Stomach smooth muscle (tissue), 2 donors: Measurements from ENCODE around the gene RELN.
A peak's percentile ranks its signal among the peaks of the same experiment; 100 is the strongest.

Experiments used
- H3K27ac ChIP-seq: one replicate; pipeline ENCODE4 v1.7.0; 2013; ENCODE audit warnings: mild to moderate bottlenecking, low read length, inconsistent platforms
- H3K27me3 ChIP-seq, 2 donors: one replicate each; pipeline ENCODE4 v1.7.0; 2013; ENCODE audit warnings: low read length in 2 of 2; ENCODE audit not compliant: insufficient read depth in 2 of 2, control insufficient read depth in 1 of 2
- H3K36me3 ChIP-seq, 2 donors: one replicate each; pipeline ENCODE4 v1.7.0; 2013; ENCODE audit warnings: low read length in 2 of 2; ENCODE audit not compliant: control insufficient read depth in 2 of 2, insufficient read depth in 2 of 2
- H3K4me1 ChIP-seq: one replicate; pipeline ENCODE4 v1.7.0; 2013; ENCODE audit warnings: low read length; ENCODE audit not compliant: control insufficient read depth, insufficient read depth
- H3K4me3 ChIP-seq, 2 donors: one replicate each; pipeline ENCODE4 v1.7.0; 2013; ENCODE audit warnings: low read length in 2 of 2
- H3K9ac ChIP-seq, 2 donors: one replicate each; pipeline ENCODE4 v1.7.0; 2013; ENCODE audit warnings: low read length in 2 of 2, mild to moderate bottlenecking in 1 of 2
- H3K9me3 ChIP-seq, 2 donors: one replicate each; pipeline ENCODE4 v1.7.0; 2013; ENCODE audit warnings: low read length in 2 of 2; ENCODE audit not compliant: control insufficient read depth in 2 of 2
- donor health status: healthy.
- donor health status: Pancreatic carcinoma.

Gene RELN

GRCh38 chr7:103991406-103991805 lies 1.9 kb upstream of the RELN start:
- Histone ChIP-seq H3K36me3 (no peaks in the 10 kb centered on the region), H3K27me3 (peaks cover 21 to 29% of the 10 kb centered on the region in 2 donors), H3K27ac (no peak overlapping the region), H3K4me3 (no peak overlapping the region), H3K9me3 (no peaks in the 10 kb centered on the region), H3K9ac (no peak overlapping the region), H3K4me1 (peaks cover 4% of the 10 kb centered on the region)

GRCh38 chr7:103990991-103991390 lies 1.5 kb upstream of the RELN start:
- Histone ChIP-seq H3K4me1 (peaks cover 4% of the 10 kb centered on the region), H3K4me3 (no peak overlapping the region), H3K27me3 (peaks cover 21 to 29% of the 10 kb centered on the region in 2 donors), H3K36me3 (no peaks in the 10 kb centered on the region), H3K9ac (no peak overlapping the region), H3K27ac (no peak overlapping the region), H3K9me3 (no peaks in the 10 kb centered on the region)

GRCh38 chr7:103989785-103990767 lies 618 bp upstream of the RELN start:
- H3K27ac ChIP-seq: no peak overlapping the region
- H3K9me3 ChIP-seq: no peaks in the 10 kb centered on the region
- peaks cover 24 to 29% of the 10 kb centered on the region in 2 donors for H3K27me3 ChIP-seq
- peaks cover 4% of the 10 kb centered on the region for H3K4me1 ChIP-seq
- peak overlapping the region; percentile 59 to 66 for H3K4me3 ChIP-seq
- no peaks in the 10 kb centered on the region for H3K36me3 ChIP-seq
- H3K9ac ChIP-seq: no peak overlapping the region

GRCh38 chr7:103988468-103989199 lies 824 bp downstream of the RELN start:
- H3K4me3 ChIP-seq: peak overlapping the region; percentile 53 to 54
- H3K9me3 ChIP-seq: no peaks in the 10 kb centered on the region
- H3K4me1 ChIP-seq: peaks cover 4% of the 10 kb centered on the region
- no peak overlapping the region for H3K27ac ChIP-seq
- H3K36me3 ChIP-seq: no peaks in the 10 kb centered on the region
- no peak overlapping the region for H3K9ac ChIP-seq
- H3K27me3 ChIP-seq: peaks cover 24 to 29% of the 10 kb centered on the region in 2 donors

GRCh38 chr7:103987451-103987850 lies 2.0 kb downstream of the RELN start:
- H3K9me3 ChIP-seq: no peaks in the 10 kb centered on the region
- H3K27ac ChIP-seq: no peak overlapping the region
- no peaks in the 10 kb centered on the region for H3K36me3 ChIP-seq
- peaks cover 24 to 29% of the 10 kb centered on the region in 2 donors for H3K27me3 ChIP-seq
- no peak overlapping the region for H3K4me3 ChIP-seq
- peaks cover 4% of the 10 kb centered on the region for H3K4me1 ChIP-seq
- no peak overlapping the region for H3K9ac ChIP-seq

- H3K27me3 ChIP-seq: peaks cover 17 to 23% of the 10 kb centered on the region in 2 donors
- no peaks in the 10 kb centered on the region for H3K9me3 ChIP-seq
- H3K4me1 ChIP-seq: peaks cover 4% of the 10 kb centered on the region
- no peak overlapping the region for H3K4me3 ChIP-seq
- H3K9ac ChIP-seq: no peak overlapping the region
- H3K36me3 ChIP-seq: no peaks in the 10 kb centered on the region
- H3K27ac ChIP-seq: no peak overlapping the region
Observed at GRCh38 chr7:103985565-103986126, 3.8 kb downstream of the RELN start.

GRCh38 chr7:103984050-103984449 lies 5.4 kb downstream of the RELN start:
- no peaks in the 10 kb centered on the region for H3K9me3 ChIP-seq
- H3K4me3 ChIP-seq: no peak overlapping the region
- no peak overlapping the region for H3K27ac ChIP-seq
- H3K36me3 ChIP-seq: no peaks in the 10 kb centered on the region
- H3K9ac ChIP-seq: no peak overlapping the region
- peaks cover 12 to 14% of the 10 kb centered on the region in 2 donors for H3K27me3 ChIP-seq
- H3K4me1 ChIP-seq: no peaks in the 10 kb centered on the region

GRCh38 chr7:103983201-103983977 lies 6.1 kb downstream of the RELN start:
- Histone ChIP-seq H3K36me3 (no peaks in the 10 kb centered on the region), H3K9me3 (no peaks in the 10 kb centered on the region), H3K4me1 (no peaks in the 10 kb centered on the region), H3K27me3 (peaks cover 7 to 9% of the 10 kb centered on the region in 2 donors), H3K9ac (no peak overlapping the region), H3K27ac (no peak overlapping the region), H3K4me3 (no peak overlapping the region)

- Histone ChIP-seq H3K9ac (no peak overlapping the region), H3K27me3 (peaks cover 0 to 3% of the 10 kb centered on the region in 2 donors), H3K4me1 (no peaks in the 10 kb centered on the region), H3K4me3 (no peak overlapping the region), H3K36me3 (no peaks in the 10 kb centered on the region), H3K27ac (no peak overlapping the region), H3K9me3 (no peaks in the 10 kb centered on the region)
Observed at GRCh38 chr7:103981003-103981423, 8.4 kb downstream of the RELN start.
